Measurements from ENCODE around the gene HOXA4. TPM values are rescaled to one million over a fixed set of nuclear protein-coding genes. Genes with fewer than 3 reads are reported as not detected.
A peak's percentile ranks its signal among the peaks of the same experiment; 100 is the strongest.

HOXA4 gene
- total and polyA plus RNA-seq, 2 donors (not counting 1 experiment from before 2014, with no cell fraction given) = 0.33 to 3.6 TPM

- H3K4me3 ChIP-seq (replicated peaks in 1 of 4; ENCODE audit: control extremely low read depth in 1 of 4, insufficient read depth in 1 of 4, low read depth in 3 of 4, low read length in 4 of 4) = peak overlapping the region; percentile 52 to 92 (median 68)
- no peaks in the 10 kb centered on the region for H3K9me3 ChIP-seq (ENCODE audit: control insufficient read depth, insufficient read depth, low read depth, low read length)
- H3K27ac ChIP-seq (ENCODE audit: insufficient read depth, low read length) = peak overlapping the region; percentile 88
- peak overlapping the region; percentile 98 for H3K4me2 ChIP-seq (ENCODE audit: extremely low read depth, insufficient read depth, low read length)
- H3K4me1 ChIP-seq (ENCODE audit: control insufficient read depth, extremely low read depth, insufficient read depth, low read length) = peaks cover 23% of the 10 kb centered on the region
- H3K79me2 ChIP-seq (ENCODE audit: control insufficient read depth, insufficient read depth, low read length) = peaks cover 66% of the 10 kb centered on the region
- no peaks in the 10 kb centered on the region for H4K20me1 ChIP-seq (ENCODE audit: control insufficient read depth, extremely low read depth, insufficient read depth, low read length)
- no peak overlapping the region for H2AFZ ChIP-seq (ENCODE audit: low read length)
- TF ChIP-seq EZH2 (IDR thresholded peaks at IDR 0.05; ENCODE audit: low read length, missing control alignments) = no peak
- TF ChIP-seq CTCF (conservative IDR thresholded peaks at IDR 0.05 in 1 of 2, IDR thresholded peaks at IDR 0.05 in 1 of 2; ENCODE audit: low read depth in 1 of 2, low read length in 2 of 2) = no peak
- no peaks in the 10 kb centered on the region for H3K36me3 ChIP-seq (ENCODE audit: control insufficient read depth, insufficient read depth, low read length)
- DNase-seq (ENCODE audit: low read depth in 2 of 2) = peak; percentile 89
- H3K9ac ChIP-seq (ENCODE audit: insufficient read depth, low read length) = peak overlapping the region; percentile 64
- no peaks in the 10 kb centered on the region for H3K27me3 ChIP-seq (ENCODE audit: control insufficient read depth, insufficient read depth, low read length)
Observed at GRCh38 chr7:27117887-27118491, 12.6 kb downstream of the HOXA4 start.

- no peak overlapping the region for H2AFZ ChIP-seq (ENCODE audit: low read length)
- TF ChIP-seq EZH2 (IDR thresholded peaks at IDR 0.05; ENCODE audit: low read length, missing control alignments) = no peak
- TF ChIP-seq CTCF (conservative IDR thresholded peaks at IDR 0.05 in 1 of 2, IDR thresholded peaks at IDR 0.05 in 1 of 2; ENCODE audit: low read depth in 1 of 2, low read length in 2 of 2) = no peak
- H3K27ac ChIP-seq (ENCODE audit: insufficient read depth, low read length) = peak overlapping the region; percentile 88
- no peaks in the 10 kb centered on the region for H3K9me3 ChIP-seq (ENCODE audit: control insufficient read depth, insufficient read depth, low read depth, low read length)
- peak overlapping the region; percentile 98 for H3K4me2 ChIP-seq (ENCODE audit: extremely low read depth, insufficient read depth, low read length)
- no peaks in the 10 kb centered on the region for H3K36me3 ChIP-seq (ENCODE audit: control insufficient read depth, insufficient read depth, low read length)
- peak overlapping the region; percentile 77 for H3K9ac ChIP-seq (ENCODE audit: insufficient read depth, low read length)
- H4K20me1 ChIP-seq (ENCODE audit: control insufficient read depth, extremely low read depth, insufficient read depth, low read length) = no peaks in the 10 kb centered on the region
- H3K79me2 ChIP-seq (ENCODE audit: control insufficient read depth, insufficient read depth, low read length) = peaks cover 70% of the 10 kb centered on the region
- H3K27me3 ChIP-seq (ENCODE audit: control insufficient read depth, insufficient read depth, low read length) = no peaks in the 10 kb centered on the region
- H3K4me1 ChIP-seq (ENCODE audit: control insufficient read depth, extremely low read depth, insufficient read depth, low read length) = peaks cover 23% of the 10 kb centered on the region
- peak overlapping the region; percentile 52 to 92 (median 68) for H3K4me3 ChIP-seq (replicated peaks in 1 of 4; ENCODE audit: control extremely low read depth in 1 of 4, insufficient read depth in 1 of 4, low read depth in 3 of 4, low read length in 4 of 4)
- DNase-seq (ENCODE audit: low read depth in 2 of 2) = peak in 1 of 2 donors; percentile 32
Observed at GRCh38 chr7:27116962-27117886, 13.3 kb downstream of the HOXA4 start.

All from fibroblast of lung (primary cell).